ENCODE measurements around the gene PERM1.
"Not testable (repeated sequence)": the region's sequence is repeated elsewhere in the genome, so short reads cannot be mapped to it uniquely, and the experiment has no call there.

Gene PERM1

DNA sequence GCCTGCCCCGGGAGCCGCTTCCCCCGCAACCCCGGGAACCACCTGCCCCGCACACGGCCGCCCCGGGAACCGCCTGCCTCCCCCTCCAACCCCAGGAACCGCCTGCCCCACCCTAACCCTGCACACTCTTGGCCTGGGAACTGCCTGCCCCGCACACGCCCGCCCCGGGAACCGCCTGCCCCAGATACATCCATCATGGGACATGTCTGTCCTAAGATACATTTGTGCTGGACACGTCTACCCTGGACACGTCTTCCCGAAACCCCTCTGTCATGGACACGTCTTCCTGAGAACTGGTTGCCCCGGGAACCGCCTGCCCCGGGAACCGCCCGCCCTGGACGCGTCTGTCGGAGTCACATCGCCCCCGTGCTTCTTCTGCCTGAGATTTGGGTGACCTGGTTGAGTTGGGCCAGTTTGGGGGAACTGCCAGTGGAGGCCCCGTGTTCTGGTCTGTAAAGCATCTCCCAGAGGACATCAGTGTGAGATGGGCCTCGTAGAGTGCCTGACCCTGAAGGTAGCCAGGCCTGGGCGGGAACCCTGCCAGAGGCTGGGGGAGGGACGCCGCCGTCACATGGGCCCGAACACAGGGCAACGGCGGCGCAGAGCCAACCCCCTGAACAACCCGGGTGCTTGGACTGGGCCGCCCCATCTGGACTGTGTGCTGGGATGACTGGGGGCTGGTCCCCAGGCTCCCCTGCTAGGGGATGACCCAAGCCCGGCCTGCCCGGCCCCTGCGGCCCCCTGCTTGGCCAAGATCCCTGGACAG, 3.6 kb downstream of the PERM1 start:
- no peak for DNase-seq (ENCODE audit: low spot score)

DNA sequence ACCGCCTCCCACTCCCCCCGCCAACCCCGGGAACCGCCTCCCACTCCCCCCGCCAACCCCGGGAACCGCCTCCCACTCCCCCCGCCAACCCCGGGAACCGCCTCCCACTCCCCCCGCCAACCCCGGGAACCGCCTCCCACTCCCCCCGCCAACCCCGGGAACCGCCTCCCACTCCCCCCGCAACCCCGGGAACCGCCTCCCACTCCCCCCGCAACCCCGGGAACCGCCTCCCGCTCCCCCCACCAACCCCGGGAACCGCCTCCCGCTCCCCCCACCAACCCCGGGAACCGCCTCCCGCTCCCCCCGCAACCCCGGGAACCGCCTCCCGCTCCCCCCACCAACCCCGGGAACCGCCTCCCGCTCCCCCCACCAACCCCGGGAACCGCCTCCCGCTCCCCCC, 5.1 kb downstream of the PERM1 start:
- not testable (repeated sequence) for DNase-seq (ENCODE audit: low spot score)

DNA sequence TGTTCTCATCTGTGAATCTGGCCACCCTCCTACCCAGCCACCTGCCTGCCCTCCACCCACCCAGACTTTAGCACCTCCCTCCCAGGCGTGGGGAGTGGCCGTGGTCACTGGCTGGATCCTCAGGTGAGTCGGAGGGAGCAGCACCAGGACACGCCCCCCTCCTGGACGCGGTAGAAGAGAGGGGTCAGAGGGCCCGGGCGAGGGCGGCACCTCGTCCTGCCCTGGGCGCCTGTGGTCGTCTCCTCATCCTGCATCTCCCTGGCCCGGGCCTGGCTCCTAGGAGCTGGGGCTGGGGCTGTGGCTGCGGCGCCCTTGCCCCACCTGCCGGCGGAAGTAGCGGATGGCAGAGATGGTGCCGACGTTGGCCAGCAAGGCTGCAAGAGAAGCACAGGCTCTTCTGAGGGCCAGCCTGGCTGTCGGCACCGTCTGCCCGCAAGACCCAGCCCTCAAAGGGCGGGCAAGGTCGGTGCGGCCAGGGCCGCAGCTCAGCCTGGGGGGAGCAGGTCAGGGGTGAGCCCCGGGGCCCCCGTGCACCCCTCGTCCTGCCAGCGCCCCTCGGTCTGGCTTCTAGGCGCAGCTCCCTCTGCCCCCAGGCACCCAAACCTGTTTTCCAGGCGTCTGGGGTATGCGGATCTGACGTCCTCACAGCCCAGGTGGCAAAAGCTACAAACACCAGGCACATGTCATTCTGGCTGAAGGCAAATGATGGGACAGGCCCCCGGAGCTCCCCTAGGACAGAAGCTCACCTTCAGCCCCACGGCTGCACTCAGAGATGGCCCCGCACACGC, 5.8 kb downstream of the PERM1 start:
- DNase-seq (ENCODE audit: low spot score), result peak; percentile 85

DNA sequence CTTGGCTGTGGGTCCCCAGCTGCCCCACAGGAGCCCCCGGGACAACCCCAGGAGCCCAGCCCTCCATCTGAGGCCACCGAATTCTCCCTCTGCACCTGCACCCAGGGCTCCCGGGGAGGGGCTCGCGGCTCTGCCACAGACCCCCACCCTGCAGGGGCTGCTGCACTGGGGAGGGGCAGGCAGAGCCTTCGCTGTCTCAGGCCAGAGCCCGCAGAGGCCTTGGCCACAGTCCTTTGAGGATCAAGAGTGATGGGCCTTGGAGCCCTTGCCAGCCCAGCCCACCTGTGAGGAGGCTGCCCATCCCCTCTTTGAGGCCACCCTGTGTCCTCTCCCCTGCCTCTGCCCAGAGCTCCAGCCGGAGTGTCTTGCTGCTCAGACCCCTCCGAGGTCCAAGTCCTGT, 6.5 kb downstream of the PERM1 start:
- DNase-seq (ENCODE audit: low spot score), result no peak

DNA sequence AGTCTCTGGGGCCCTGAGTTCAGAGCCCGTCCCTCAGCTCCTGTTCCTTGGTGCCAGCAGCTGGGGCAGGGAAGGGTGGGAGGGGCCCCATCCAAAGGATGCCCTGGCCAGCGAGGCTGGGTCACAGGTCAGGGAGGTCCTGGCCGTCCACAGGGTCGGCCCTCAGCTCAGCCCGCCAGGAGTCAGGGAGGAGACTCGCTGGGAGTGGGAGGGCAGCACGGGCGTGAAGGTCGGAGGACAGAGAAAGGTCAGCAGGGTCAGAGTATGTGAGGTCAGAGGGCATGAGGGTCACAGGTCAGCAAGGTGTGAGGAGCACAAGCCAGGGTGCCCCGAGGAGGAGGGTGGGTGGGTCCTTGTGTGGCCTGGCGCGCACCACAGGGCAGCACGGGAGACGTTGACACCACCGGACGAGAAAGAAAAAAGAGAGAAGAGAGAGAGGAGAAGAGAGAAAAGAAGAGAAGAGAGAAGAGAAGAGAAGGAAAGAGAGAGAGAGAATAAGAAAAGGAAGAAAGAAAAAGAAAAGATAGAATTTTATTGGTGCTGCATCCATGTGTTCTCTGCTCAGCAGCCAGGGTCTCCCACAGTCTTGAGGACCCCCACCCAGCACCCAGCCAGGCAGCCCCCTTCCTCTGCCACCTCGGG, 7.1 kb downstream of the PERM1 start:
- no peak for DNase-seq (ENCODE audit: low spot score)

DNA sequence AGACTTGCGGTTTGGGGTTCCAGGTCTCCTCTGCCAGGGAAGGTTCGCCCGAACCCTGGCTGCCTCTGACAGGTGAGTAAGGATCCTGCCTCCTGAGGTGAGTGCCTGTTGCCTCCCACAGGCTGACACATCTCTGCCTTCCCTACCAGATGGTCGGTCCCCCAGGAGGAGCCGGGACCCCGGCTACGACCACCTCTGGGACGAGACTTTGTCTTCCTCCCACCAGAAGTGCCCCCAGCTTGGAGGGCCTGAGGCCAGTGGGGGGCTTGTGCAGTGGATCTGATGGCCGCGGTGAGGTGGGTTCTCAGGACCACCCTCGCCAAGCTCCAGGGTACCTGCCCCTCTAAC, 7.6 kb downstream of the PERM1 start:
- DNase-seq (ENCODE audit: low spot score), result no peak

DNA sequence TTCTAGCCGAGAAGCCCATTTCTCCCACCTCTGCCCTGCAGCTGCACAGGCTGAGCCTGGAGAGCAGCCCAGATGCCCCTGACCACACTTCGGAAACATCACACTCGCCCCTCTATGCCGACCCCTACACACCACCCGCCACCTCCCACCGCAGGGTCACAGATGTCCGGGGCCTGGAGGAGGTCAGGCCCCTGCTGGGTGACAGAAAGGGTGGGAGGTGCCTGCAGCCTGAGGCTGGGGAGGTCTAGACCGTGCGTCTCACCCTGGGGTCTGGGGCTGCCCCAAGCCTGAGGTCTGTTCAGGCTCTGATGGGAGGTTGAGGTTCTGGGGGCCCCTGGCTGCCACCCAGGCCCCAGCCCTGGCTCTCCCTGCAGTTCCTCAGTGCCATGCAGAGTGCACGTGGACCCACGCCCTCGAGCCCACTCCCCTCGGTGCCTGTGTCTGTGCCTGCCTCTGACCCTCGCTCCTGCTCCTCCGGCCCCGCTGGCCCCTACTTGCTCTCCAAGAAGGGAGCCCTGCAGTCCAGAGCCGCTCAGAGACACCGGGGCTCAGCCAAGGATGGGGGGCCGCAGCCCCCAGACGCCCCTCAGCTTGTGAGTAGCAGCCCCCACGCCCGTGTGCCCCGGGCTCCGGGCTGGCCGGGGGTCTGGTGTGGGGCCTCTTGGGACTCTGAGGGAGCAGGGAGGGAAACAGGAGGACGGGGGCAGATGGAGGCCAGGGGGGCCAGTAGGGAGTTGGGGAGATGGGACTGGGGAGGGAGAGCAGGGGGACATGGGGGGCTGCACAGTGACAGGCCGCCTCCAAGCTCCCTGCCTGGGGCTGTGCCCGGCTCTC, 8.2 kb downstream of the PERM1 start:
- DNase-seq (ENCODE audit: low spot score), result no peak

DNA sequence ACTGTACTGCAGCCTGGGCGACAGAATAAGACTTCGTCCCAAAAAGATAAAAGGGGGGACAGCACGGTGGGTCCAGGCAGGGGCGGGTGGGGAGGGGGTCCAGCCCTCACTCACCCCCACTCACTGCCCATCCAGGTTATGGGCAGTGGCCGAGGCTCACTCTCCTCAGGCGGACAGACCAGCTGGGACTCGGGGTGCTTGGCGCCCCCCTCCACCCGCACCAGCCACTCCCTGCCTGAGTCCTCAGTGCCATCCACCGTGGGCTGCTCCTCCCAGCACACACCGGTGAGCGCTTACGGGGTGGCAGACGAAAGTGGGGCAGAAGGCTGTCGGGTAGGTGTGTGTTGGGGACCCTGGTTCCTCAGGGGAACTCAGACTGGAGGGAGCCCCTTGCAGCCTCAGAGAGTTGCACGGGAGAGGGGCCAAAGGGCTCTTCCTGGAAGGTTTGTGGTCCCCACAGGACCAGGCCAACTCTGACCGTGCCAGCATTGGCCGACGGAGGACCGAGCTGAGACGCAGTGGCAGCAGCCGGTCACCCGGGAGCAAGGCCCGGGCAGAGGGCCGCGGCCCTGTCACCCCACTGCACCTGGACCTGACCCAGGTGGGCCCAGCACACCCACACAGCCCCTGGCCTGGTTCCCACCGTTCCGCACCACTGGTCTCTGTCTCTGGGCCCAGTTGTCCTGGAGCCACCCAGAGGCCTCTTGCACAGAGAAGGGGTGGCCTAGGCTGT, 9.0 kb downstream of the PERM1 start:
- no peak for DNase-seq (ENCODE audit: low spot score)

DNA sequence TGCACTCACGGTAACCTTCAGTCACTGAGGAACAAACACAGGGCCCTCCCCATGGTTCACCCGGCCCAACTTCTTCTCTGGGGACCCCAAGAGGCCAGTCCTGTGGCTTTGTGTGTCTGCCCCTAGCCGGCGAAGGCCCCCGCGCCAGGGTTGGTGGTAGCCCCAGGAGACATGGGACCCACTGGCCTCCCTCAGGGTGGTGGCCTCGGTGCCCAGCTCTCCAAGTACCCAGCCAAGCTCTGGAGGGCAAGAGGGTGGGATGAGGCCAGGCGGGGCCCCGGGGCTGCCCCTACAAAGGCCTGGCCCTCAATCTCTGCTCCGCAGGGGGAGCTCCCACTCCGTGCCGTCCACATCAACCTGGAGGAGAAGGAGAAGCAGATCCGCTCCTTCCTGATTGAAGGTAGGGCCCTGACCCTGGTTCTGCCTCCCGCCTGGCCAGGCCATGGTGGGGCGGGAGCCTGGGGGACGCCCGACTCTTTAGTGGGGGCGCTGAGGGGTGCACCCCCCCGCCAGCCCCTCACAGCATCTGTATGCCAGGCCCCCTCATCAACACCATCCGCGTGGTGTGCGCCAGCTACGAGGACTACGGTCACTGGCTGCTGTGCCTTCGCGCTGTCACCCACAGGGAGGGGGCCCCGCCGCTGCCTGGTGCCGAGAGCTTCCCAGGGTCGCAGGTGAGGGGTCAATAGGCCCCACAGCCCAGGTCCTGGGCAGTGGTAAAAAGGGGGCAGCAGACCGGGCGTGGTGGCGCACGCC, 10.0 kb downstream of the PERM1 start:
- no peak for DNase-seq (ENCODE audit: low spot score)

DNA sequence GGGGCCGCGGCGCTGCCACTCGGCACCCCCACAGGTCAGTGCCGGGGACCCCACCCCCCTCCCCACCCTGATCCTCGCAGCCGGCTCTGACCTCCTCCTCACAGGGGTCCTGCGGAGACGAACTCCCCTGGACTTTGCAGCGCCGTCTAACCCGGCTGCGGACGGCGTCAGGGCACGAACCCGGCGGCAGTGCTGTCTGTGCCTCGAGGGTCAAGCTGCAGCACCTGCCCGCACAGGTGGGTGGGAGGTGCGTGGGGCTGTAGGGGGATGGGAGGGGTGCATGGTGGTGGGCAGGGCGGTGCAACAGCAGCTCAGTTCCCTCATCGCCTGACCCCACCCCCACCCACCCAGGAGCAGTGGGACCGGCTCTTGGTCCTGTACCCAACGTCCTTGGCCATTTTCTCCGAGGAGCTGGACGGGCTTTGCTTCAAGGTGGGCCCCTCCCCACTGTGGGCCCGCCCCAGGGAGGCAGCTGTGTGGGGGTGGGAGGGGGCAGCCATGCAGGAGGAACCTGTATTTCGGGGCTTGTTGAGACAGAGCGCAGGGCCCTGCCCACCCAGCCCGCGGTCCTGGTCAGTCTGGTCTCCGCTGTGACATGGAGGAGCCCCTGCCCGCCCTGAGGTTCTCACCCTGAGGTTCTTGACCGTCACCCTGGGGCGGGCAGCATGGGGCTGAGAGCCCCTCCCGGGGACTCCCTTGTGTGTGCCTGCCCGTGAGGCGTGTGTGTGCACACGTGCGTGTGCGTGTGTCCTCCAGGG, 10.7 kb downstream of the PERM1 start:
- DNase-seq (ENCODE audit: low spot score), result no peak

DNA sequence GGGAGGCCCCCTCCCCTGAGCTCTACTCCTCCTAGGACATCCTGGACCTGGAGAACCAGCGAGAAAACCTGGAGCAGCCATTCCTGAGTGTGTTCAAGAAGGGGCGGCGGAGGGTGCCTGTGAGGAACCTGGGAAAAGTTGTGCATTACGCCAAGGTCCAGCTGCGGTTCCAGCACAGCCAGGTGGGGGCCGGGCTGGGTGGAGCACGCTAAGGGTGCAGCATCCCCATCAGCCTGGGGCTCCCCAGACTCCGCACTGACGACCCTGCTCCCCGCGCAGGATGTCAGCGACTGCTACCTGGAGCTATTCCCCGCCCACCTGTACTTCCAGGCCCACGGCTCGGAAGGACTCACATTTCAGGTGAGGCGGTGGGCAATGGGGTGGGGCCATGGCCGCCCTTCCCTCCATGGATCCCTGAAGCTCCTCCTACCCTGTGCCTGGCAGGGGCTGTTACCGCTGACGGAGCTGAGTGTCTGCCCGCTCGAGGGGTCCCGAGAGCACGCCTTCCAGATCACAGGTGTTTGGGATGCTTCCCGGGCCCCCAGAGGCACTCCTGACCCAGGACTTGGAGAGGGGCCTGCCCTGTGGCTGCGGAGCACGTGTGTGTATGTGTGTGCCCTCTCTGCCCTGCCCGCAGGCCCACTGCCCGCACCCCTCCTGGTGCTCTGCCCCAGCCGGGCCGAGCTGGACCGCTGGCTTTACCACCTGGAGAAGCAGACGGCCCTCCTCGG, 11.5 kb downstream of the PERM1 start:
- DNase-seq (ENCODE audit: low spot score), result no peak

DNA sequence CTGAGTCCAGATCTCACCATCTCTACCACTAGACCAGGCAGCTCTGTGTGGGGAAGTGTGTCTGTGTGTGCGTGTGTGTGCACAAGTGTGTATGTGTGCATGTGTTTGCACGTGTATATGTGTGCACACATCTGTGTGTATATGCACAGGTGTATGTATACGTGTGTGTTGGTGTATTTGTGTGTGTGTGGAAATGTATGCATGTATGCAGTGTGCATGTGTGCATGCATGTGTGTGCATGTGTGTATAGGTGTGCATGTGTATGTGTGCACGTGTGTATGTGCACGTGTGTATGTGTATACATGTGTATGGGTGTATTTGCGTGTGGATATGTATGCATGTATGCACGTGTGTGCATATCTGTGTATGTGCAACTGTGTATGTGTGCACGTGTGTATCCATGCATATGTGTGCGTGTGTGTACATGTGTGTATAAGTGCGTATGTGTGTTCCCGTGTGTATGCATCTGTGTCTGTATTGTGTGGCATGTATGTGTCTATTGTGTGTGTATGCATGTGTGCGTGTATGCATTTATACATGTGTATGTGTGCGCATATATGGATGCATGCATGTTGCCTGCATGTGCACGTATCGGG, 12.5 kb downstream of the PERM1 start:
- DNase-seq (ENCODE audit: low spot score), result no peak

DNA sequence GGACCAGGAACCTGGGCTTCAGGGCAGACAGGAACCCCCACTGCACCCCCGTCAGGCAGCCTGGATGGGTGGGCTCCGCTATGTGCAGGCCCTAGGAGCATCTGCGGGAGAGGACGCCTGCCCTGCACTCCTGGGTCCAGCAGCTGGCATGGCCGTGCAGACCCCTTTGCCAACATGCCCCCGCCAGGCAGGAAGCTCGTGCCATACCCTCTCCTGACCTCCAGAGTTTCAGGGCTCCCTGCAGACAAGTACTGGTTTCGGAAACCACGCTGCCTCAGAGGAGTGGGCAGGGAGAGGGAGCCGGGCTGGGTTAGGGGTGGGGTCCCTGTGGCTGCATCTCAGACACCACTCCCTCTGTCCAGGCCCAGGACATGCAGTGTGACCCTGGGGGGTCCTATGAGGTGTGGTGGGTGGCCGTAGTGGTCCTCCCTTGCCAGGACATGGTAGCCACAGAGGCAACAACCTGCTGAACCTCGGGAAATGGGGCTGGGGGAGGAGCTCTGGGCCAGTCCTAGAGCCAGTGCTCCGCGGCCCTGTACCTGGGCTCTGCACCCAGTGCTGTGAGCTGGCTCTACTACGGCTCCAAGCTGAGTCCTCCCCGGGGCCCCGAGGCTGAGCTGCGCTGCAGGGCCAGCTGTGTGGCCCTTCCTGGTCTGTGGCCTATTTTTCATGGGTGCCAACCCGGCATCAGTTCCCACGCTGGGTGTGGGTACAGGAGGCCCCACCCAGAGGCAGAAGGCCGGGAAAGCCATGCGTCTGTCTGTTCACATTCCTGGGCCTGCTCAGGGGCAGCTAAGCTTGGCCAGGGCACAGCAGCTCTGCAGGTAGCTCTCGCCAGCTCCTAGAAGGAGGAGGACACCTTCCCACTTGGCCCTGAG, 14.2 kb downstream of the PERM1 start:
- DNase-seq (ENCODE audit: low spot score), result no peak

DNA sequence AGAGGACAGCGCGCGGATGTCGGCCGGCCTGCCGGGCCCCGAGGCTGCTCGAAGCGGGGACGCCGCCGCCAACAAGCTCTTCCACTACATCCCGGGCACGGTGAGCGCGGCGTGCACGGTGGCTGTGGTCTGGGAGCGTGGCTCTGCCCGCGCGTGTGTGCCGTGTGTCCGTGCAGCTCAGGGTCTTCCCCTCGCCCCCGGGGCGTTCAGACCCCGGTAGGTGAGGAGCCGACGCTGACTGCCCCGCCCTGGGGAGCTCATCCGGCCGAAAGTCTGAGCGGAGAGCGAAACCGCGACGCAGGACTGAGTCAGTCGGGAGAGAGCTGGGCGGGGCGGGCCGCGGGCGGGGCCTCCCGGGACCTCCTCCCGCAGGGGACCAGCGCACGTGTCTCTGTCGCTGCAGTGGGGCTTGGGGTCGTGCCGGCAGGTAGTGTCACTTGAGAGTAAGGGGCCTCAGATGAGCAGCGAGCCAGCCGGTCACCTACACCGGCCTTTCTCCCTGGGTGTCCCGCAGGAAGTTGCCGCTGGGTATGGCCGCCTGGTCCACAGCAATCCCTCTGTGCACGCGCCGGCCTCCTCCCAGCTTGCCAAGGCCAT, 15.1 kb downstream of the PERM1 start:
- no peak for DNase-seq (ENCODE audit: low spot score)

DNA sequence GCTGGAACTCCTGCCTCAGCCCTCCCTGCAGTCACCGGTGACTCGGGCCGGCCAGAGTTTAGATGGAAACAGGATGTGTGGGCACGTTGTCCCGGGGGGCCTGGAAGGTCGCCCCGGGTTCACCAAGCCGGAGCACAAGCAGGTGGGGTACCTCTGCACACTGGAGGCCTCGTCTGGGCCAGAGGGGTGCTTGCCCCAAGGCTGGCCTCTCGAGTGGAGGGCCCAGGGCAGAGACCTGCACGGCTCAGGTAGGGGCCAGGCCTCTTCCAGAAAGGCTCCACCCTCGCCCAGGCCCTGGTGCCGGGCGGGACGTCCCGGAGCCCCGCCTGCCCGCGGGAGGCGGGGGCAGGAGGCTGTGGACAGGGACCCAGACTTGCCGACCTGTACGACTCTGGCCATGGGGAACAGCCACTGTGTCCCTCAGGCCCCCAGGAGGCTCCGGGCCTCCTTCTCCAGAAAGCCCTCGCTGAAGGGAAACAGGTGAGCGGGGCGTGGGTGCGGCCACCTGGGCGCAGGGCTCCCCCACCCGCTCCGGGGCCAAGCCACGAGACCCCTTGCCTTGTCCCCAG, 15.7 kb downstream of the PERM1 start, which contains the start of gene PLEKHN1:
PLEKHN1 (plus strand) TSS at position 348 of the 569 bp plus-strand sequence; CDS start at position 398, 50 bp downstream.
- no peak for DNase-seq (ENCODE audit: low spot score)

DNA sequence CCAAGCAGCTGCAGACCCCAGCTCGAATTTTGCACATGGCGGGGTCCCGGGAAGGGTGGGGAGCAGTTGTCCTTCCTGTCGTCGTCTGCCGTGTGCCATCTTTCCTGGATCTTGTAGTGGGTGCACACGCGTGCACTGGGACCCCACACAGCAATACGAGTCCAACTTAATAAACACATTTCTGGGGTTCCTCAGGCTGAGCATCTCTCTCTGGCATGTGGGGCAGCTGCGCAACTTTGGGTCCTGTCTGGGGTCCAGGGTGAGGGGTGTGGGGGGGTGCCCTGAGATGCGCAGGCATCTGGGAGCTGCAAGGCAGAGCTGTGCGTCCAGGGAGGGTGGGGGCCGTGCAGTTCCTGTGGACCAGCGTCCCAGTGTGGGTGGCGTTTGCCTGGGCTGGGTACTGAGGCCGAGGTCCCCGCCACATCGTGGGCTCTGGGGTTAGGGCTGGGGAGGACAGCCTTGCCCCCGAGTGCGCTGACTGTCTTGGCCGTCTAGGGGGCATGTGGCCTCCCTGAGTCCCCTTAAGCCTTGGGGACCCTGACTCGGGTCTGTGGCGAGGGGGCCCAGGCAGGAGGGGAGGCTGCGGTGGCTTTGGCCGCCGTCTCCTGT, 16.3 kb downstream of the PERM1 start:
- no peak for DNase-seq (ENCODE audit: low spot score)
